ENCODE results near the gene TMEM183A.

GRCh38 chr1:203049576-203050180 lies 42.5 kb downstream of the TMEM183A start:
- TF ChIP-seq CTCF (IDR thresholded peaks at IDR 0.05) = no peak
- TF ChIP-seq POLR2AphosphoS5 (IDR thresholded peaks at IDR 0.05) = no peak

All from transverse colon (tissue), 4 donors.